HCT116 (cell line): ENCODE results near the gene PNPLA6. TPM values are rescaled to one million over a fixed set of nuclear protein-coding genes. Genes with fewer than 3 reads are reported as not detected.

Source experiments
- ATAC-seq: fragments of 200-7000 bp; cut with Tn5 transposase; 2 replicates; pipeline ENCODE4 v1.9.1; 2020; ENCODE audit warnings: mild to moderate bottlenecking, moderate library complexity
- BruUV-seq: library from RNA; stranded (reverse); fragments of 400-500 nt; replicated peaks from 2 replicates; lab custom pipeline; 2021; lab: Mats Ljungman, UMichigan
- CTCF ChIA-PET: fragments of 300-600 bp; sonication (Branson Sonifier 250); formaldehyde crosslinking; loops from one replicate; lab custom pipeline; 2021; ENCODE audit warnings: antibody characterized with exemption; lab: Charles Lee
- POLR2A ChIA-PET: fragments of 300-600, 350-600 bp; sonication (Branson Sonifier 250); formaldehyde crosslinking; loops from one replicate; lab custom pipeline; 2021; ENCODE audit warnings: antibody characterized with exemption; lab: Charles Lee
- RAD21 ChIA-PET, 2 experiments: fragments of 300-600 bp; sonication (Branson Sonifier 250); formaldehyde crosslinking; loops; one replicate each; lab custom pipeline; 2023; ENCODE audit warnings: low total read pairs in 2 of 2; ENCODE audit not compliant: uncharacterized antibody in 2 of 2, unreplicated experiment in 2 of 2, low non-redundant PET in 1 of 2; lab: Charles Lee
- DNase-seq: peaks from one replicate; pipeline ENCODE4 v3.0.0-alpha.2; 2010; ENCODE audit warnings: low read depth, low spot score
- H2AFZ ChIP-seq: fragments of 200-600 bp; shearing (Covaris generic), sonication (generic); 2 replicates; pipeline ENCODE4 v1.6.1; 2017; ENCODE audit warnings: low read depth, mixed run types, mixed read lengths, antibody characterized with exemption, low read length; ENCODE audit not compliant: poor library complexity, severe bottlenecking
- H3K27ac ChIP-seq: 2 replicates; pipeline ENCODE4 v1.5.1; 2012; ENCODE audit warnings: low read depth, low read length
- H3K27me3 ChIP-seq: fragments of 200-600 bp; sonication (generic); 2 replicates; pipeline ENCODE4 v1.6.1; 2016; ENCODE audit warnings: mixed run types, low read length, mixed read lengths; ENCODE audit not compliant: insufficient read depth
- H3K36me3 ChIP-seq, 2 experiments: fragments of 200-500 bp in 1 of 2; fragments of 200-600 bp in 1 of 2; sonication (Bioruptor generic) in 1 of 2; sonication (generic) in 1 of 2; 2 replicates each; pipeline versions ENCODE4 v1.5.1 to v1.6.1; 2014 to 2016; ENCODE audit warnings: low read length in 2 of 2, inconsistent platforms in 1 of 2, mixed read lengths in 1 of 2, mixed run types in 1 of 2; ENCODE audit not compliant: insufficient read depth in 2 of 2, control insufficient read depth in 1 of 2
- H3K4me1 ChIP-seq, 2 experiments: fragments of 200-600 bp in 1 of 2; sonication (generic) in 1 of 2; 2 replicates each; pipeline versions ENCODE4 v1.5.1 to v1.6.1; 2012 to 2017; ENCODE audit warnings: low read length in 2 of 2, inconsistent platforms in 1 of 2, mild to moderate bottlenecking in 1 of 2, mixed read lengths in 1 of 2, mixed run types in 1 of 2, moderate library complexity in 1 of 2; ENCODE audit not compliant: insufficient read depth in 2 of 2, control insufficient read depth in 1 of 2
- H3K4me2 ChIP-seq: fragments of 200-600 bp; sonication (generic); 2 replicates; pipeline ENCODE4 v1.6.1; 2017; ENCODE audit warnings: mixed run types, low read length, mixed read lengths
- H3K4me3 ChIP-seq, 2 experiments: fragments of 200-600 bp in 1 of 2; sonication (generic) in 1 of 2; replicated peaks in 1 of 2; 2 replicates each; pipeline ENCODE4 v1.5.1; 2011 to 2016; ENCODE audit warnings: low read length in 2 of 2, control low read depth in 1 of 2, low read depth in 1 of 2, mild to moderate bottlenecking in 1 of 2, mixed read lengths in 1 of 2, mixed run types in 1 of 2
- H3K79me2 ChIP-seq: fragments of 200-600 bp; sonication (generic); 2 replicates; pipeline ENCODE4 v1.6.1; 2017; ENCODE audit warnings: mild to moderate bottlenecking, mixed run types, low read length, moderate library complexity, mixed read lengths; ENCODE audit not compliant: insufficient read depth
- H3K9ac ChIP-seq: fragments of 200-600 bp; sonication (generic); 2 replicates; pipeline ENCODE4 v1.6.1; 2016; ENCODE audit warnings: low read length, mixed read lengths
- H3K9me2 ChIP-seq: fragments of 200-600 bp; sonication (generic), shearing (Covaris generic); 2 replicates; pipeline ENCODE4 v1.6.1; 2017; ENCODE audit warnings: mixed run types, mild to moderate bottlenecking, moderate library complexity; ENCODE audit not compliant: insufficient read depth
- H3K9me3 ChIP-seq, 2 experiments: fragments of 200-500 bp in 1 of 2; fragments of 200-600 bp in 1 of 2; sonication (Bioruptor generic) in 1 of 2; sonication (generic) in 1 of 2; 2 replicates each; pipeline ENCODE4 v1.6.1; 2014 to 2017; ENCODE audit warnings: low read length in 2 of 2, mixed read lengths in 2 of 2, inconsistent platforms in 1 of 2, low read depth in 1 of 2, mild to moderate bottlenecking in 1 of 2, mixed run types in 1 of 2, moderate library complexity in 1 of 2; ENCODE audit not compliant: control insufficient read depth in 1 of 2, insufficient read depth in 1 of 2
- H4K20me1 ChIP-seq: fragments of 200-600 bp; sonication (generic), shearing (Covaris generic); 2 replicates; pipeline ENCODE4 v1.6.1; 2017; ENCODE audit warnings: mixed run types, mild to moderate bottlenecking, moderate library complexity; ENCODE audit not compliant: insufficient read depth
- CBX3 ChIP-seq: IDR thresholded peaks from 2 replicates; pipeline ENCODE4 v1.6.1; 2012; ENCODE audit warnings: low read depth
- CEBPB ChIP-seq: IDR thresholded peaks from 2 replicates; pipeline ENCODE4 v1.6.1; 2012; ENCODE audit warnings: low read depth
- CTCF ChIP-seq, 3 experiments: fragments of 200-600 bp in 1 of 3; sonication (generic) in 1 of 3; IDR thresholded peaks in 2 of 3; conservative IDR thresholded peaks in 1 of 3; 2 replicates each; pipeline ENCODE4 v1.5.1; 2012 to 2017; ENCODE audit warnings: low read depth in 2 of 3, low read length in 2 of 3, antibody characterized with exemption in 1 of 3, borderline replicate concordance in 1 of 3, control low read depth in 1 of 3, mild to moderate bottlenecking in 1 of 3, mixed read lengths in 1 of 3, mixed run types in 1 of 3, moderate library complexity in 1 of 3; ENCODE audit not compliant: insufficient read depth in 1 of 3
- ELF1 ChIP-seq: IDR thresholded peaks from 2 replicates; pipeline ENCODE4 v1.6.1; 2012; ENCODE audit warnings: low read depth, borderline replicate concordance
- EZH2phosphoT487 ChIP-seq: fragments of 200-600 bp; IDR thresholded peaks from 2 replicates; pipeline ENCODE4 v1.6.1; 2018; ENCODE audit warnings: antibody characterized with exemption, borderline replicate concordance
- JUND ChIP-seq: IDR thresholded peaks from 2 replicates; pipeline ENCODE4 v1.6.1; 2012
- MAX ChIP-seq: IDR thresholded peaks from 2 replicates; pipeline ENCODE4 v1.6.1; 2012
- POLR2AphosphoS5 ChIP-seq: IDR thresholded peaks from 2 replicates; pipeline ENCODE4 v1.6.1; 2011; ENCODE audit warnings: mild to moderate bottlenecking, low read depth, low read length, moderate library complexity
- RAD21 ChIP-seq: IDR thresholded peaks from 2 replicates; pipeline ENCODE4 v1.6.1; 2012; ENCODE audit warnings: low read depth, mild to moderate bottlenecking
- REST ChIP-seq: IDR thresholded peaks from 2 replicates; pipeline ENCODE4 v1.6.1; 2012; ENCODE audit warnings: low read depth
- SIN3A ChIP-seq: IDR thresholded peaks from 2 replicates; pipeline ENCODE4 v1.6.1; 2012; ENCODE audit warnings: low read depth
- SP1 ChIP-seq: IDR thresholded peaks from 2 replicates; pipeline ENCODE4 v1.6.1; 2012; ENCODE audit warnings: low read depth
- SRF ChIP-seq: IDR thresholded peaks from 2 replicates; pipeline ENCODE4 v1.6.1; 2012; ENCODE audit warnings: low read depth
- TCF7L2 ChIP-seq: IDR thresholded peaks from 2 replicates; pipeline ENCODE4 v1.7.0; 2011; ENCODE audit warnings: borderline replicate concordance, inconsistent platforms; ENCODE audit not compliant: insufficient read depth, insufficient read length; ENCODE audit errors: extremely low read depth
- YY1 ChIP-seq: IDR thresholded peaks from 2 replicates; pipeline ENCODE4 v1.6.1; 2011; ENCODE audit warnings: low read length, low read depth, moderate library complexity, mild to moderate bottlenecking; ENCODE audit not compliant: insufficient replicate concordance; ENCODE audit errors: extremely low read depth
- ZFX ChIP-seq: fragments of 450-650 bp; IDR thresholded peaks from 2 replicates; pipeline ENCODE4 v1.6.1; 2017
- ZNF274 ChIP-seq: fragments of 200-500 bp; sonication (Bioruptor generic); IDR thresholded peaks from 2 replicates; pipeline ENCODE4 v1.6.1; 2014; ENCODE audit warnings: mild to moderate bottlenecking, low read depth, low read length, inconsistent platforms
- intact Hi-C: fragments of 100-400 bp; cut with micrococcal nuclease; formaldehyde crosslinking; loops from 2 replicates; pipeline ENCODE4 v1.10.0; 2022
- total RNA-seq: library from RNA; stranded (reverse); gene quantifications from one replicate; pipeline ENCODE4 v1.2.1, GENCODE V29; 2021; ENCODE audit not compliant: unreplicated experiment

PNPLA6 gene
- total RNA-seq, 1 experiment from 2014 or later = 159 TPM

- no peak for TF ChIP-seq REST
Observed at GRCh38 chr19:7516333-7516732, 19.2 kb upstream of the PNPLA6 start (continued).

- Histone ChIP-seq H3K27ac (no peak overlapping the region), H3K36me3 (no peaks in the 10 kb centered on the region), H3K4me2 (peak overlapping the region; percentile 82), H2AFZ (no peak overlapping the region), H3K79me2 (no peaks in the 10 kb centered on the region), H3K27me3 (no peaks in the 10 kb centered on the region), H3K4me3 (peak overlapping the region; percentile 50 to 54; a peak in 3 of 4 replicates), H4K20me1 (no peaks in the 10 kb centered on the region), H3K9me2 (no peaks in the 10 kb centered on the region), H3K4me1 (peaks cover 8 to 23% of the 10 kb centered on the region in 2 experiments), H3K9ac (peak overlapping the region; percentile 49; the same call in 1 of the 2 replicates), H3K9me3 (no peaks in the 10 kb centered on the region)
- no TSS peak for BruUV-seq
- DNase-seq (no peak), ATAC-seq (no peak)
- intact Hi-C loops = no loop called here
- RAD21 ChIA-PET = interaction anchor here in 1 of 2 experiments (0.6 kb wide), 1 partner anchor 34 kb away, joined by 3 read pairs; no protein-coding TSS in a partner anchor
- CTCF ChIA-PET = no interaction called here
- POLR2A ChIA-PET = interaction anchor here (1.2 to 2.3 kb wide), 2 partner anchors 11 to 18 kb away, joined by 3 to 9 read pairs; partner anchors contain the start of gene PNPLA6
- TF ChIP-seq SIN3A (no peak), YY1 (no peak), POLR2AphosphoS5 (no peak), RAD21 (no peak), JUND (no peak), EZH2phosphoT487 (no peak), ELF1 (no peak), SRF (no peak), CTCF (IDR thresholded peaks at IDR 0.05 in 2 of 3, conservative IDR thresholded peaks at IDR 0.05 in 1 of 3; ENCODE audit: borderline replicate concordance in 1 of 3, insufficient read depth in 1 of 3, low read depth in 2 of 3, low read length in 2 of 3) (no peak), ZNF274 (no peak), SP1 (no peak), MAX (no peak), REST (no peak), CEBPB (no peak), ZFX (no peak), TCF7L2 (no peak), CBX3 (no peak)
Observed at GRCh38 chr19:7516878-7517277, 18.6 kb upstream of the PNPLA6 start.
